ENCODE results near the gene ZNF618.

ZNF618 gene

GRCh38 chr9:113912816-113913215 is 36.7 kb downstream of the ZNF618 start:
- no peaks in the 10 kb centered on the region for H3K4me1 Mint-ChIP-seq (ENCODE audit: low read depth)
- no peaks in the 10 kb centered on the region for H3K9me3 Mint-ChIP-seq
- no peaks in the 10 kb centered on the region for H3K36me3 Mint-ChIP-seq (ENCODE audit: low read depth)
- H3K27me3 Mint-ChIP-seq (ENCODE audit: low read depth) = no peaks in the 10 kb centered on the region
- no peak overlapping the region for H3K27ac Mint-ChIP-seq
- H3K4me3 Mint-ChIP-seq = no peak overlapping the region

- H3K27me3 Mint-ChIP-seq (ENCODE audit: low read depth) = no peaks in the 10 kb centered on the region
- no peaks in the 10 kb centered on the region for H3K36me3 Mint-ChIP-seq (ENCODE audit: low read depth)
- H3K9me3 Mint-ChIP-seq = no peaks in the 10 kb centered on the region
- no peak overlapping the region for H3K27ac Mint-ChIP-seq
- no peaks in the 10 kb centered on the region for H3K4me1 Mint-ChIP-seq (ENCODE audit: low read depth)
- no peak overlapping the region for H3K4me3 Mint-ChIP-seq
Measured at GRCh38 chr9:113913426-113914195, 37.5 kb downstream of the ZNF618 start.

- Mint-ChIP-seq H3K36me3 (ENCODE audit: low read depth) (no peaks in the 10 kb centered on the region), H3K27me3 (ENCODE audit: low read depth) (no peaks in the 10 kb centered on the region), H3K27ac (no peak overlapping the region), H3K4me1 (ENCODE audit: low read depth) (no peaks in the 10 kb centered on the region), H3K4me3 (no peak overlapping the region), H3K9me3 (no peaks in the 10 kb centered on the region)
Measured at GRCh38 chr9:113914517-113914916, 38.4 kb downstream of the ZNF618 start.

GRCh38 chr9:113915817-113916434 is 39.8 kb downstream of the ZNF618 start:
- Mint-ChIP-seq H3K4me1 (ENCODE audit: low read depth) (no peaks in the 10 kb centered on the region), H3K9me3 (no peaks in the 10 kb centered on the region)

GRCh38 chr9:113916931-113917330 is 40.8 kb downstream of the ZNF618 start:
- Mint-ChIP-seq H3K9me3 (no peaks in the 10 kb centered on the region), H3K4me3 (no peak overlapping the region), H3K27me3 (ENCODE audit: low read depth) (no peaks in the 10 kb centered on the region), H3K27ac (no peak overlapping the region), H3K36me3 (ENCODE audit: low read depth) (no peaks in the 10 kb centered on the region), H3K4me1 (ENCODE audit: low read depth) (no peaks in the 10 kb centered on the region)

More at GRCh38 chr9:113915817-113916434, 39.8 kb downstream of the ZNF618 start:
- Mint-ChIP-seq H3K36me3 (ENCODE audit: low read depth) (no peaks in the 10 kb centered on the region), H3K27ac (no peak overlapping the region), H3K27me3 (ENCODE audit: low read depth) (no peaks in the 10 kb centered on the region), H3K4me3 (no peak overlapping the region)

- H3K27ac Mint-ChIP-seq = no peak overlapping the region
- H3K4me3 Mint-ChIP-seq = no peak overlapping the region
- no peaks in the 10 kb centered on the region for H3K4me1 Mint-ChIP-seq (ENCODE audit: low read depth)
- H3K27me3 Mint-ChIP-seq (ENCODE audit: low read depth) = no peaks in the 10 kb centered on the region
- no peaks in the 10 kb centered on the region for H3K9me3 Mint-ChIP-seq
- H3K36me3 Mint-ChIP-seq (ENCODE audit: low read depth) = no peaks in the 10 kb centered on the region
Measured at GRCh38 chr9:113918697-113919350, 42.7 kb downstream of the ZNF618 start.

GRCh38 chr9:113919382-113919781 is 43.3 kb downstream of the ZNF618 start:
- Mint-ChIP-seq H3K27ac (no peak overlapping the region), H3K27me3 (ENCODE audit: low read depth) (peaks cover 2% of the 10 kb centered on the region), H3K9me3 (no peaks in the 10 kb centered on the region), H3K4me1 (ENCODE audit: low read depth) (no peaks in the 10 kb centered on the region), H3K4me3 (no peak overlapping the region), H3K36me3 (ENCODE audit: low read depth) (no peaks in the 10 kb centered on the region)

GRCh38 chr9:113919871-113920270 is 43.8 kb downstream of the ZNF618 start:
- Mint-ChIP-seq H3K4me3 (no peak overlapping the region), H3K27ac (no peak overlapping the region), H3K4me1 (ENCODE audit: low read depth) (no peaks in the 10 kb centered on the region), H3K27me3 (ENCODE audit: low read depth) (peaks cover 7% of the 10 kb centered on the region), H3K36me3 (ENCODE audit: low read depth) (no peaks in the 10 kb centered on the region), H3K9me3 (no peaks in the 10 kb centered on the region)

GRCh38 chr9:113920872-113921271 is 44.8 kb downstream of the ZNF618 start:
- H3K4me3 Mint-ChIP-seq = no peak overlapping the region
- no peaks in the 10 kb centered on the region for H3K36me3 Mint-ChIP-seq (ENCODE audit: low read depth)
- no peak overlapping the region for H3K27ac Mint-ChIP-seq
- no peaks in the 10 kb centered on the region for H3K4me1 Mint-ChIP-seq (ENCODE audit: low read depth)
- H3K27me3 Mint-ChIP-seq (ENCODE audit: low read depth) = peaks cover 8% of the 10 kb centered on the region
- no peaks in the 10 kb centered on the region for H3K9me3 Mint-ChIP-seq

GRCh38 chr9:113921396-113921925 is 45.4 kb downstream of the ZNF618 start:
- H3K36me3 Mint-ChIP-seq (ENCODE audit: low read depth) = no peaks in the 10 kb centered on the region
- H3K9me3 Mint-ChIP-seq = no peaks in the 10 kb centered on the region
- H3K4me3 Mint-ChIP-seq = no peak overlapping the region
- peaks cover 14% of the 10 kb centered on the region for H3K27me3 Mint-ChIP-seq (ENCODE audit: low read depth)
- no peaks in the 10 kb centered on the region for H3K4me1 Mint-ChIP-seq (ENCODE audit: low read depth)
- H3K27ac Mint-ChIP-seq = no peak overlapping the region

- Mint-ChIP-seq H3K27me3 (ENCODE audit: low read depth) (peaks cover 17% of the 10 kb centered on the region), H3K27ac (no peak overlapping the region), H3K36me3 (ENCODE audit: low read depth) (no peaks in the 10 kb centered on the region), H3K9me3 (no peaks in the 10 kb centered on the region), H3K4me1 (ENCODE audit: low read depth) (no peaks in the 10 kb centered on the region), H3K4me3 (no peak overlapping the region)
Measured at GRCh38 chr9:113922160-113922559, 46.1 kb downstream of the ZNF618 start.

- H3K4me3 Mint-ChIP-seq = no peak overlapping the region
- peaks cover 5% of the 10 kb centered on the region for H3K9me3 Mint-ChIP-seq
- H3K27me3 Mint-ChIP-seq (ENCODE audit: low read depth) = peaks cover 17% of the 10 kb centered on the region
- H3K27ac Mint-ChIP-seq = no peak overlapping the region
- no peaks in the 10 kb centered on the region for H3K36me3 Mint-ChIP-seq (ENCODE audit: low read depth)
- H3K4me1 Mint-ChIP-seq (ENCODE audit: low read depth) = no peaks in the 10 kb centered on the region
Measured at GRCh38 chr9:113926211-113926610, 50.1 kb downstream of the ZNF618 start.

- Mint-ChIP-seq H3K4me3 (no peak overlapping the region), H3K36me3 (ENCODE audit: low read depth) (no peaks in the 10 kb centered on the region), H3K9me3 (peaks cover 5% of the 10 kb centered on the region), H3K27ac (no peak overlapping the region), H3K27me3 (ENCODE audit: low read depth) (peaks cover 17% of the 10 kb centered on the region), H3K4me1 (ENCODE audit: low read depth) (no peaks in the 10 kb centered on the region)
Measured at GRCh38 chr9:113927277-113927676, 51.2 kb downstream of the ZNF618 start.

- H3K27ac Mint-ChIP-seq = no peak overlapping the region
- H3K36me3 Mint-ChIP-seq (ENCODE audit: low read depth) = no peaks in the 10 kb centered on the region
- H3K9me3 Mint-ChIP-seq = peaks cover 5% of the 10 kb centered on the region
- no peaks in the 10 kb centered on the region for H3K4me1 Mint-ChIP-seq (ENCODE audit: low read depth)
- H3K4me3 Mint-ChIP-seq = no peak overlapping the region
- H3K27me3 Mint-ChIP-seq (ENCODE audit: low read depth) = peaks cover 17% of the 10 kb centered on the region
Measured at GRCh38 chr9:113928269-113928668, 52.2 kb downstream of the ZNF618 start.

All from T-helper 1 cell treated with Interleukin-12 subunit alpha and Interleukin-12 subunit beta and Interleukin-4 antibody, amounts not matched to agents 30 μg/mL and 1 μg/mL, for 36 hours (primary cell).